Uterine smooth muscle cell (primary cell): ENCODE data around the gene CCDC121. TPM values are rescaled to one million over a fixed set of nuclear protein-coding genes. Genes with fewer than 3 reads are reported as not detected.

Experiments
- total RNA-seq: library from RNA; depleted of rRNA; stranded (reverse); fragments of >200 nt; gene quantifications from 2 replicates; pipeline ENCODE4 v1.2.3, GENCODE V29; 2014

The CCDC121 gene
- 1.7 and 2.0 TPM in 2 replicates for total RNA-seq

GRCh38 chr2:27628767-27629709 is at the start of gene CCDC121, which contains the start of gene GPN1:
TSS of gene CCDC121 (minus strand) at chr2:27629012. CDS start at chr2:27627799, 1,213 bp downstream.
TSS of gene GPN1 (plus strand) at chr2:27629050. CDS start at chr2:27629059, 9 bp downstream.

DNA sequence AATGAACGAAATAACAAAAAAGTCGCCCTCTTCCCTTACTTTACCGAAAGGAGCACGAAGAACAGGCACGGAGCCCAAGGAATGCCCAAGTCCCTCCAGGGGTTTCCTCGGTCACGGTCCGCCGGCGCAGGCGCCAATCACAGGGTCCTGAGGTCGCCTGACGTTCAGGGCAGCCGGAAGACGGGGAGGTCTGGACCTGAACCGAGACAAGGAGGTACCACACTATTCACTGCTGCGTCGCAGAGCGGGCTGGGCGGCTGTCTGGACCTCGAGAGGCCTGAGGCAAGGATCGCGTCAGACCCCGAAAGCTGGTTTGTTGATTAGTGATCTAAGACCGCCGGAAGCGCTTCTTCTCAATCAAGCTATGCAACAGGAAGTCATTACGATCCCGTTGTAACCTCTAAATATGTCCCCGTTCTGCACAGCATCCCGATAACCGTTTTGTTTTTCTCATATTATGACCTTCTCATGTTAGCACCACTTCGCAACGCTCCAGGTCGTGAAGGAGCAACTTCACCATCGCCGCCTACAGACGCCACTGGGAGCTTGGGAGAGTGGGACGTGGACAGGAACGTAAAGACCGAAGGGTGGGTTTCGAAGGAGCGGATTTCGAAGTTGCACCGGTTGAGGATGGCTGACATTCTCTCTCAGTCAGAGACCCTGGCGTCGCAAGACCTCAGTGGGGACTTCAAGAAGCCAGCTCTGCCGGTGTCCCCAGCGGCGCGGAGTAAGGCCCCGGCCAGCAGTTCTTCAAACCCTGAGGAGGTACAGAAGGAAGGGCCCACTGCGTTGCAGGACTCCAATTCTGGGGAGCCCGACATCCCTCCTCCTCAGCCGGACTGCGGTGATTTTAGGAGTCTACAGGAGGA is 34.7 kb upstream of the CCDC121 start, which contains the start of the genes SLC4A1AP and SUPT7L:
SLC4A1AP (plus strand) TSS at position 605 of the 869 bp plus-strand sequence; CDS start at position 631, 26 bp downstream.
SUPT7L (minus strand) TSS at position 330 of the 869 bp plus-strand sequence. CDS start 1,422 bp downstream, outside the sequence.

DNA sequence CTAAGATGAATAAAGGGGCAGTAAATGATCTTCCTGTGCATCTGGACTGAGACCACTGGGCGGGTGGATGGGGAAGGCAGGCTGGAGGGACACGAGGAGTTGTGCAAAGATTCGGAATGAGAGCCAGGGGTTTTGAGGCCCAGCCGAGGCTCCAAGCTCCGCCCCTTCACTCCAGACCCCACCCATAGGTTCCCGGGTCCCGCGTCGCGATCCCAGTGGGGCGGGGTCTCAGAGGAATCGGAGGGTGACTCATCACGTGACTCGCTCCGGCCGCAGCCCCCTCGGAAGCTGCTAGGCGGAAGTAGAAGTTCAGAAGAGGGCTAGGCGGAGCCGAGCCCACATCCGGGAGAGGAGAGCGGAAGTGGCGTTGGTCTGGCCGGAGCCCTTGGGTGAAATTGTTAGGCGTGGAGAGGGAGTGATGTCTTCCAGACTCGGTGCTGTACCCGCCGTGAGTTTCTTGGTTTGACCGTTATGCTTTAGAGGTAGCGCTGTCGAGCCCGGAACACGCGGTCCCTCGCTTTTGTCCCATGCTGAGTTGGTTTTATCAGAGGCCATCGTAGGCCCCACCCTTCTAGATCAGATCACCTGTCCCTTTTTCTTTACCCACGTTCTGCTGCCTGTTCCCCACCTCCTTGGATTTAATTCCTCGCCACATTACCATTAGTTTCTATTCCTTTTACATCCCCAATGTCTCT is 46.0 kb downstream of the CCDC121 start, which contains the start of gene ZNF512:
ZNF512 (plus strand) TSS at position 348 of the 695 bp plus-strand sequence; CDS start at position 419, 71 bp downstream.

Other genes starting within 250 kb of the CCDC121 start
- gene ZNF513, start 248.3 kb downstream of the CCDC121 start, total RNA-seq: 9.0 and 11.1 TPM in 2 replicates
- 77.2 and 144 TPM in 2 replicates for gene PPM1G, start 219.4 kb downstream of the CCDC121 start, total RNA-seq
- gene NRBP1, start 200.4 kb downstream of the CCDC121 start, total RNA-seq: 106 and 128 TPM in 2 replicates
- not detected in 2 replicates for gene KRTCAP3, start 186.6 kb downstream of the CCDC121 start, total RNA-seq
- gene IFT172, start 139.3 kb downstream of the CCDC121 start, total RNA-seq: 40.7 and 41.4 TPM in 2 replicates
- 15.6 and 16.6 TPM in 2 replicates for gene FNDC4, start 133.8 kb downstream of the CCDC121 start, total RNA-seq
- 0.12 and 0.22 TPM in 2 replicates for gene GCKR, start 132.2 kb downstream of the CCDC121 start, total RNA-seq
- 27.1 and 33.2 TPM in 2 replicates for gene ZNF512, start 46.0 kb downstream of the CCDC121 start, total RNA-seq
- 33.9 and 55.4 TPM in 2 replicates for gene GPN1, start within 50 bp of the CCDC121 start, total RNA-seq
- gene SUPT7L, start 34.6 kb upstream of the CCDC121 start, total RNA-seq: 18.5 and 22.0 TPM in 2 replicates
- 31.4 and 36.9 TPM in 2 replicates for gene SLC4A1AP, start 34.9 kb upstream of the CCDC121 start, total RNA-seq
- gene MRPL33, start 142.7 kb upstream of the CCDC121 start, total RNA-seq: 50.7 and 63.1 TPM in 2 replicates